NCI-H2171 (cell line): ENCODE results near the gene ZMYM3.
"Not testable (repeated sequence)": the region's sequence is repeated elsewhere in the genome, so short reads cannot be mapped to it uniquely, and the experiment has no call there.

ENCODE experiments used
- DNase-seq: peaks from one replicate; lab custom pipeline; 2025; lab: John Stamatoyannopoulos, UW

The ZMYM3 gene

GRCh38 chrX:71254092-71254963, at the start of gene ZMYM3:
TSS of gene ZMYM3 (minus strand) at chrX:71254140. CDS start at chrX:71253255, 885 bp downstream.
- peak; percentile 80 for DNase-seq

GRCh38 chrX:71302461-71303213, 48.7 kb upstream of the ZMYM3 start:
- no peak for DNase-seq

GRCh38 chrX:71301195-71301924, 47.4 kb upstream of the ZMYM3 start, which contains the start of gene ITGB1BP2:
TSS of gene ITGB1BP2 (plus strand) at chrX:71301750. CDS start at chrX:71301807, 57 bp downstream.
- no peak for DNase-seq

GRCh38 chrX:71300495-71300894, 46.6 kb upstream of the ZMYM3 start:
- DNase-seq, result not testable (repeated sequence)

GRCh38 chrX:71300064-71300463, 46.1 kb upstream of the ZMYM3 start:
- not testable (repeated sequence) for DNase-seq

GRCh38 chrX:71298119-71298518, 44.2 kb upstream of the ZMYM3 start:
- DNase-seq, result no peak

- DNase-seq, result no peak
Observed at GRCh38 chrX:71296806-71297205, 42.9 kb upstream of the ZMYM3 start.

- no peak for DNase-seq
Observed at GRCh38 chrX:71292669-71293365, 38.9 kb upstream of the ZMYM3 start.

GRCh38 chrX:71291381-71291780, 37.4 kb upstream of the ZMYM3 start:
- no peak for DNase-seq

- no peak for DNase-seq
Observed at GRCh38 chrX:71285929-71286328, 32.0 kb upstream of the ZMYM3 start.

- DNase-seq, result peak; percentile 92
Observed at GRCh38 chrX:71283403-71284143, 29.6 kb upstream of the ZMYM3 start, which contains the start of gene NONO. TSS of gene NONO (plus strand) at chrX:71283635. CDS start at chrX:71290638, 7,003 bp downstream.

GRCh38 chrX:71282514-71283402, 28.8 kb upstream of the ZMYM3 start:
- peak; percentile 4 for DNase-seq

- DNase-seq, result not testable (repeated sequence)
Observed at GRCh38 chrX:71281300-71281699, 27.4 kb upstream of the ZMYM3 start.

- not testable (repeated sequence) for DNase-seq
Observed at GRCh38 chrX:71272313-71272712, 18.4 kb upstream of the ZMYM3 start.

GRCh38 chrX:71269801-71270395, 16.0 kb upstream of the ZMYM3 start:
- no peak for DNase-seq

GRCh38 chrX:71268624-71269023, 14.7 kb upstream of the ZMYM3 start:
- DNase-seq, result not testable (repeated sequence)

- DNase-seq, result no peak
Observed at GRCh38 chrX:71256856-71257255, 2.9 kb upstream of the ZMYM3 start.

- DNase-seq, result no peak
Observed at GRCh38 chrX:71256051-71256450, 2.1 kb upstream of the ZMYM3 start.
